ENCODE measurements around the gene PARD3. TPM values are rescaled to one million over a fixed set of nuclear protein-coding genes. Genes with fewer than 3 reads are reported as not detected.
A peak's percentile ranks its signal among the peaks of the same experiment; 100 is the strongest.

Gene PARD3
- total and polyA plus RNA-seq, 2 donors from 2014 or later, result 21.1 to 47.5 TPM

DNA sequence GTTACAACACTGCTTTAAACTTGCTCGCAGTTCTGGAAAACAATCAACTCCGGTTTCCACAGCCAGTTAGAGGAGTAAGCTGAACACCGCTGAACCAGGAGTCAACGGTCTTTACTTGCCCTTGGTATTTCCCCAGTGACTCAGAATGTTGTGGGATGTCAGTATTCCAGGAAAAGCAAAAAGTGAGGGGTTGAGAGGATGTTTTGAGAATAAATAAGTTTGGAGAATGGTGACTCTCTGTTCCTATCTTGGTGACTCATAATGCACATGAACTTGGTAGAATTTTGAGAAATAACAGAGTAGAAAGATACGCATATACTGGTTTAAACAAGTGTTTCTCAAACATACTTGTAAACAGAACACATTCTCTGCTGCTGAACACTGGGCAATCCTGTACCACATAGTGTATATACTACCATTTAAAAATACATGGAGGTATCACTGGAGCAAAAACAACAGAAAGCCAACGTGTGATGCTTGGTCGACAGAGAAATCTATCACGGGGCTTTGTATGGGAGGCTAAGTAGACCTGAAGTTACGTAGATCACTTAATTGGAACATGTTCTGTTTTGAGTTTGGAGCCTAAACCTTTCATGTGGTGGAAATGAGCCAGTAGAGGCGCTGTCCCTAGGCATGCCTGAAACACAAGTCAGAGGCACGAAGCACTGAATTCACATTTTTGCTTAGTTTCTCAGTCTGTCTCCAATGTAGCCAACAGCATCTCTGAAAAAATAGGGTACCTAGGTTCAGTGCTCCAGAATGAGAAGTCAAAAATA lies 534.3 kb downstream of the PARD3 start:
- FAIRE-seq (peak; percentile 87), DNase-seq (peak in 2 of 5 donors; percentile 31 to 53)
- Histone ChIP-seq H3K9me3 (ENCODE audit: control insufficient read depth in 2 of 3, insufficient read depth in 1 of 3, low read length in 3 of 3) (no peaks in the 10 kb centered on the region), H3K27me3 (ENCODE audit: control insufficient read depth, insufficient read depth, low read length) (no peaks in the 10 kb centered on the region), H3K4me3 (ENCODE audit: low read length in 3 of 3) (no peak overlapping the region), H3K9ac (ENCODE audit: low read length in 3 of 3) (peak overlapping the region in 1 of 3 donors; percentile 32), H3K27ac (ENCODE audit: low read depth in 2 of 2, low read length in 2 of 2) (peak overlapping the region; percentile 2 to 68), H3K36me3 (ENCODE audit: control insufficient read depth in 2 of 3, insufficient read depth in 3 of 3, low read length in 3 of 3) (no peaks in the 10 kb centered on the region), H3K4me1 (ENCODE audit: control insufficient read depth in 2 of 3, insufficient read depth in 2 of 3, low read depth in 1 of 3, low read length in 3 of 3) (no peaks in the 10 kb centered on the region)
- intact Hi-C loops (cut with DNase I), result no loop called here
- TF ChIP-seq, protein P1, sequence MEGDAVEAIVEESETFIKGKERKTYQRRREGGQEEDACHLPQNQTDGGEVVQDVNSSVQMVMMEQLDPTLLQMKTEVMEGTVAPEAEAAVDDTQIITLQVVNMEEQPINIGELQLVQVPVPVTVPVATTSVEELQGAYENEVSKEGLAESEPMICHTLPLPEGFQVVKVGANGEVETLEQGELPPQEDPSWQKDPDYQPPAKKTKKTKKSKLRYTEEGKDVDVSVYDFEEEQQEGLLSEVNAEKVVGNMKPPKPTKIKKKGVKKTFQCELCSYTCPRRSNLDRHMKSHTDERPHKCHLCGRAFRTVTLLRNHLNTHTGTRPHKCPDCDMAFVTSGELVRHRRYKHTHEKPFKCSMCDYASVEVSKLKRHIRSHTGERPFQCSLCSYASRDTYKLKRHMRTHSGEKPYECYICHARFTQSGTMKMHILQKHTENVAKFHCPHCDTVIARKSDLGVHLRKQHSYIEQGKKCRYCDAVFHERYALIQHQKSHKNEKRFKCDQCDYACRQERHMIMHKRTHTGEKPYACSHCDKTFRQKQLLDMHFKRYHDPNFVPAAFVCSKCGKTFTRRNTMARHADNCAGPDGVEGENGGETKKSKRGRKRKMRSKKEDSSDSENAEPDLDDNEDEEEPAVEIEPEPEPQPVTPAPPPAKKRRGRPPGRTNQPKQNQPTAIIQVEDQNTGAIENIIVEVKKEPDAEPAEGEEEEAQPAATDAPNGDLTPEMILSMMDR (IDR thresholded peaks at IDR 0.05; ENCODE audit: borderline replicate concordance, extremely low read depth, insufficient read depth), result no peak

DNA sequence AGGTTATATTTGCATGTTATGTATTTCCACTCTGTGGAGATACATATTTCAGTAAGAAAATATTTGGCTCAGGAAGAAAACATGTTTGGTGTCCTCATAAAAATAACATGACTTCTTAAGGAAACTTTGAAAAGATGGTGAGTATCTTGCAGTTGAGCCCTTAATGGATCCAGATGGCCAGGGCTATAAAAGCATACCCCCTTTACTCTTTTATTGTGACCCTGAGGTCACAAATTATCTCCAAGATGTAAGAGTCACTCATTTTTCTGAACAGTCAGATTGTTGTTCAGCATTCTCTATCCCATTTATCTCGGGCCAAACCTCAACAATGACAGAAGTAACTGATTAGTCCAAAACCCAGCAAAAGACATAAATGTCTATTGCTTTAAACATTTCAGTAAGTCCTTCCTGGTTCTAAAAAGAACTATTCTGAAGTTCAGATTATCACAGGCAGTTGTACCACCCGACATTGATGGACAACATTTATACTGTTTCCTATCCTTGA lies 539.4 kb downstream of the PARD3 start:
- FAIRE-seq, result no peak

DNA sequence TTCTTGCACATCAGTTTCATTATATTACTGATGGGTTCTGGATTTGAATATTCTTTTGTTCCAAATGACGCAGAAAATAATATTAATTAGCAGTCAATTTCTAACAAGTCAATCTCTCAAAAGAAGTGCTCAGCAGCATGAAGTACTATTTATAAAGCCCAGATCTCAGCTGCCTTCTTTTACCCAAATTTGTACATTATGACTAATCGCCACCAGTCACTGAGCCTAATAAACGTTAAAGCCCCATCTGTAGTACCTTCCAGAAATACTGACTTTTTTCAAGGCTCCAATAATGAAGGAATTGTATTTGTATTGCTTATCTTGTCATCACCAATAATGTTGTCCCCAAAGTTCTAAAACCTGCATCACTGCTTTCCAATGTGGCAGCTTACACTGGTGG lies 540.2 kb downstream of the PARD3 start:
- no peaks in the 10 kb centered on the region for H3K36me3 ChIP-seq (ENCODE audit: control insufficient read depth in 2 of 3, insufficient read depth in 3 of 3, low read length in 3 of 3)
- H3K9me3 ChIP-seq (ENCODE audit: control insufficient read depth in 2 of 3, insufficient read depth in 1 of 3, low read length in 3 of 3), result no peaks in the 10 kb centered on the region
- no peak overlapping the region for H3K9ac ChIP-seq (ENCODE audit: low read length in 3 of 3)
- DNase-seq, result no peak
- peaks cover 0 to 3% (median 0%) of the 10 kb centered on the region in 3 donors for H3K4me1 ChIP-seq (ENCODE audit: control insufficient read depth in 2 of 3, insufficient read depth in 2 of 3, low read depth in 1 of 3, low read length in 3 of 3)
- FAIRE-seq, result no peak
- H3K4me3 ChIP-seq (ENCODE audit: low read length in 3 of 3), result no peak overlapping the region
- TF ChIP-seq, protein P1 (IDR thresholded peaks at IDR 0.05; ENCODE audit: borderline replicate concordance, extremely low read depth, insufficient read depth), result no peak
- intact Hi-C loops (cut with DNase I), result no loop called here
- no peaks in the 10 kb centered on the region for H3K27me3 ChIP-seq (ENCODE audit: control insufficient read depth, insufficient read depth, low read length)
- no peak overlapping the region for H3K27ac ChIP-seq (ENCODE audit: low read depth in 2 of 2, low read length in 2 of 2)

More for the DNA sequence above, 539.4 kb downstream of the PARD3 start:
- no peak overlapping the region for H3K27ac ChIP-seq (ENCODE audit: low read depth in 2 of 2, low read length in 2 of 2)
- no peaks in the 10 kb centered on the region for H3K36me3 ChIP-seq (ENCODE audit: control insufficient read depth in 2 of 3, insufficient read depth in 3 of 3, low read length in 3 of 3)
- peaks cover 0 to 3% (median 0%) of the 10 kb centered on the region in 3 donors for H3K4me1 ChIP-seq (ENCODE audit: control insufficient read depth in 2 of 3, insufficient read depth in 2 of 3, low read depth in 1 of 3, low read length in 3 of 3)
- H3K27me3 ChIP-seq (ENCODE audit: control insufficient read depth, insufficient read depth, low read length), result no peaks in the 10 kb centered on the region
- intact Hi-C loops (cut with DNase I), result no loop called here
- TF ChIP-seq, protein P1 (IDR thresholded peaks at IDR 0.05; ENCODE audit: borderline replicate concordance, extremely low read depth, insufficient read depth), result no peak
- no peaks in the 10 kb centered on the region for H3K9me3 ChIP-seq (ENCODE audit: control insufficient read depth in 2 of 3, insufficient read depth in 1 of 3, low read length in 3 of 3)
- H3K4me3 ChIP-seq (ENCODE audit: low read length in 3 of 3), result no peak overlapping the region
- DNase-seq, result no peak
- H3K9ac ChIP-seq (ENCODE audit: low read length in 3 of 3), result no peak overlapping the region

Measured in kidney (tissue), 14 donors.